IMR-90 (cell line): ENCODE measurements around the gene FNDC5. TPM values are rescaled to one million over a fixed set of nuclear protein-coding genes. Genes with fewer than 3 reads are reported as not detected.

Source experiments
- ATAC-seq: fragments of 200-7000 bp; cut with Tn5 transposase; 2 replicates; pipeline ENCODE4 v1.9.1; 2020; ENCODE audit warnings: low read depth, mild to moderate bottlenecking, moderate library complexity
- BruUV-seq: library from RNA; stranded (reverse); fragments of 400-500 nt; replicated peaks from 2 replicates; lab custom pipeline; 2021; lab: Mats Ljungman, UMichigan
- CTCF ChIA-PET: fragments of 300-600 bp; formaldehyde crosslinking; extraction: SDS; loops from one replicate; lab custom pipeline; 2021; ENCODE audit warnings: antibody characterized with exemption; lab: Yijun Ruan, JAX
- POLR2A ChIA-PET: fragments of 300-600 bp; sonication (Branson Sonifier 250); formaldehyde crosslinking; loops from one replicate; lab custom pipeline; 2022; ENCODE audit warnings: antibody characterized with exemption; ENCODE audit not compliant: unreplicated experiment; lab: Charles Lee
- DNase-seq: peaks from one replicate; pipeline ENCODE4 v3.0.0; 2013
- H2AFZ ChIP-seq: replicated peaks from 2 replicates; pipeline ENCODE3; 2013; ENCODE audit warnings: low read length, mild to moderate bottlenecking; ENCODE audit not compliant: poor library complexity
- H2AK5ac ChIP-seq: 2 replicates; pipeline ENCODE4 v1.6.1; 2013; ENCODE audit warnings: low read depth, low read length, inconsistent platforms
- H2AK9ac ChIP-seq: replicated peaks from 2 replicates; pipeline ENCODE3; 2013; ENCODE audit warnings: mild to moderate bottlenecking, low read depth, low read length, moderate library complexity; ENCODE audit not compliant: poor library complexity
- H2BK120ac ChIP-seq: 2 replicates; pipeline ENCODE4 v1.6.1; 2013; ENCODE audit warnings: low read depth, low read length, inconsistent platforms
- H2BK15ac ChIP-seq: 3 replicates; pipeline ENCODE4 v1.6.1; 2013; ENCODE audit warnings: low read depth, low read length, inconsistent platforms
- H2BK20ac ChIP-seq: 2 replicates; pipeline ENCODE4 v1.6.1; 2013; ENCODE audit warnings: low read depth, mild to moderate bottlenecking, inconsistent platforms, low read length, moderate library complexity
- H2BK5ac ChIP-seq: 2 replicates; pipeline ENCODE4 v1.6.1; 2013; ENCODE audit warnings: mild to moderate bottlenecking, low read depth, low read length, inconsistent platforms; ENCODE audit not compliant: poor library complexity, severe bottlenecking
- H3K14ac ChIP-seq: replicated peaks from 2 replicates; pipeline ENCODE4 v1.6.1; 2013; ENCODE audit warnings: low read depth, low read length, inconsistent platforms
- H3K18ac ChIP-seq: 2 replicates; pipeline ENCODE4 v1.6.1; 2013; ENCODE audit warnings: low read depth, low read length, control low read depth
- H3K23ac ChIP-seq: 2 replicates; pipeline ENCODE4 v1.6.1; 2013; ENCODE audit warnings: low read depth, low read length, inconsistent platforms
- H3K27ac ChIP-seq: 2 replicates; pipeline ENCODE4 v1.5.1; 2013; ENCODE audit warnings: mild to moderate bottlenecking, control low read depth, low read length; ENCODE audit not compliant: insufficient read depth
- H3K27me3 ChIP-seq: 2 replicates; pipeline ENCODE4 v1.6.1; 2013; ENCODE audit warnings: low read length; ENCODE audit not compliant: control insufficient read depth, insufficient read depth
- H3K36me3 ChIP-seq: 2 replicates; pipeline ENCODE4 v1.6.1; 2013; ENCODE audit warnings: low read length, mixed read lengths; ENCODE audit not compliant: control insufficient read depth, insufficient read depth
- H3K4ac ChIP-seq: 2 replicates; pipeline ENCODE4 v1.6.1; 2013; ENCODE audit warnings: low read depth, low read length, inconsistent platforms
- H3K4me1 ChIP-seq: 2 replicates; pipeline ENCODE4 v1.6.1; 2013; ENCODE audit warnings: low read length, mixed read lengths; ENCODE audit not compliant: control insufficient read depth, insufficient read depth
- H3K4me2 ChIP-seq: 2 replicates; pipeline ENCODE4 v1.6.1; 2013; ENCODE audit warnings: low read depth, mild to moderate bottlenecking, control low read depth, low read length, moderate library complexity
- H3K4me3 ChIP-seq: 2 replicates; pipeline ENCODE4 v1.5.1; 2013; ENCODE audit warnings: low read depth, mild to moderate bottlenecking, control low read depth, low read length, moderate library complexity; ENCODE audit not compliant: insufficient read depth
- H3K56ac ChIP-seq: 2 replicates; pipeline ENCODE4 v1.6.1; 2013; ENCODE audit warnings: low read length, inconsistent platforms; ENCODE audit not compliant: insufficient read depth; ENCODE audit errors: extremely low read depth
- H3K79me1 ChIP-seq, 2 experiments: 2 replicates each; pipeline ENCODE4 v1.6.1; 2013; ENCODE audit warnings: low read length in 2 of 2, inconsistent platforms in 1 of 2, low read depth in 1 of 2
- H3K9ac ChIP-seq: 2 replicates; pipeline ENCODE4 v1.6.1; 2013; ENCODE audit warnings: low read depth, low read length, control low read depth
- H3K9me1 ChIP-seq: 2 replicates; pipeline ENCODE4 v1.6.1; 2013; ENCODE audit warnings: low read length, inconsistent platforms; ENCODE audit not compliant: insufficient read depth
- H3K9me3 ChIP-seq: 2 replicates; pipeline ENCODE4 v1.6.1; 2013; ENCODE audit warnings: low read length; ENCODE audit not compliant: control insufficient read depth, insufficient read depth
- H4K20me1 ChIP-seq: 2 replicates; pipeline ENCODE4 v1.6.1; 2013; ENCODE audit warnings: low read length, inconsistent platforms; ENCODE audit not compliant: insufficient read depth
- H4K5ac ChIP-seq: 2 replicates; pipeline ENCODE4 v1.6.1; 2013; ENCODE audit warnings: mild to moderate bottlenecking, low read depth, low read length, control low read depth
- H4K8ac ChIP-seq, 2 experiments: 2 replicates each; pipeline ENCODE4 v1.6.1; 2013; ENCODE audit warnings: low read depth in 2 of 2, low read length in 2 of 2, control low read depth in 1 of 2, inconsistent platforms in 1 of 2
- H4K91ac ChIP-seq: 2 replicates; pipeline ENCODE4 v1.6.1; 2013; ENCODE audit warnings: low read depth, low read length, inconsistent platforms; ENCODE audit not compliant: insufficient read depth
- MXI1 ChIP-seq: IDR thresholded peaks from 2 replicates; pipeline ENCODE4 v1.6.1; 2012; ENCODE audit warnings: low read depth, mild to moderate bottlenecking, low read length, moderate library complexity, borderline replicate concordance
- POLR2A ChIP-seq: IDR thresholded peaks from 2 replicates; pipeline ENCODE4 v1.6.1; 2012; ENCODE audit warnings: mild to moderate bottlenecking, low read depth, low read length
- WGBS, 2 experiments: methylation state at CpG; one replicate each; pipeline versions ENCODE4 v1.1.5 to v1.1.7; 2013; ENCODE audit warnings: missing lambda C conversion rate in 2 of 2; ENCODE audit not compliant: insufficient read length in 1 of 2; ENCODE audit errors: extremely low coverage in 2 of 2; 5-methylcytosine and 5-hydroxymethylcytosine counted together
- dilution Hi-C: fragments of 300-500 bp; cut with HindIII; formaldehyde crosslinking; loops from one replicate; pipeline ENCODE4 v1.14.3; 2018; ENCODE audit warnings: low sequenced_read_pairs; ENCODE audit not compliant: unreplicated experiment
- in situ Hi-C: fragments of 300-500 bp; cut with MboI; formaldehyde crosslinking; loops from 3 replicates; pipeline ENCODE4 v1.14.3; 2019; ENCODE audit warnings: low sequenced_read_pairs, inconsistent platforms, mixed read lengths
- intact Hi-C: fragments of 100-400 bp; cut with micrococcal nuclease; formaldehyde crosslinking; loops from 2 replicates; pipeline ENCODE4 v1.10.0; 2022
- polyA plus RNA-seq, 3 experiments: library from polyadenylated mRNA; depleted of rRNA; stranded (reverse); fragments of >200 nt; gene quantifications; 2 replicates each; pipeline ENCODE4 v1.2.3, GENCODE V29; 2012; ENCODE audit warnings: low replicate concordance in 1 of 3
- total RNA-seq: library from RNA; depleted of rRNA; stranded (reverse); fragments of >200 nt; gene quantifications from 2 replicates; pipeline ENCODE4 v1.2.3, GENCODE V29; 2012

Gene FNDC5
- total and polyA plus RNA-seq, 2 of the 4 experiments (the other 2 are of a cell fraction): 1.2 to 1.6 TPM

GRCh38 chr1:32900956-32901822, 30.5 kb upstream of the FNDC5 start, which contains the start of gene TMEM54:
Gene TMEM54, minus strand, starts transcription at chr1:32901389. Its CDS starts 151 bp downstream, at chr1:32901238.
- Histone ChIP-seq H4K8ac (peak within 1 kb of the TSS; percentile 62 to 90; a peak in 3 of 4 replicates), H3K56ac (peak within 1 kb of the TSS; percentile 9; the same call in 1 of the 2 replicates), H2BK20ac (no peak within 1 kb of the TSS), H2BK15ac (no peak within 1 kb of the TSS), H2AK5ac (peak within 1 kb of the TSS; percentile 58), H3K27me3 (peaks cover 5% of the 10 kb centered on the region), H2AK9ac (peak within 1 kb of the TSS; percentile 80), H2AFZ (peak within 1 kb of the TSS; percentile 91), H2BK5ac (peak within 1 kb of the TSS; percentile 8), H4K91ac (peak within 1 kb of the TSS; percentile 66; the same call in 1 of the 2 replicates), H3K4me2 (peak within 1 kb of the TSS; percentile 86), H4K5ac (peak within 1 kb of the TSS; percentile 83), H2BK120ac (peak within 1 kb of the TSS; percentile 40; the same call in 1 of the 2 replicates), H3K27ac (peak within 1 kb of the TSS; percentile 2; the same call in 1 of the 2 replicates), H3K18ac (peak within 1 kb of the TSS; percentile 17; the same call in 1 of the 2 replicates), H3K4me1 (peaks cover 2% of the 10 kb centered on the region; the same call in 1 of the 2 replicates), H3K9ac (peak within 1 kb of the TSS; percentile 58), H4K20me1 (no peaks in the 10 kb centered on the region), H3K79me1 (peaks cover 0 to 9% of the 10 kb centered on the region in 2 experiments; a peak in 1 of 4 replicates), H3K14ac (peak within 1 kb of the TSS; percentile 94), H3K9me3 (no peaks in the 10 kb centered on the region), H3K23ac (peak within 1 kb of the TSS; percentile 72), H3K4me3 (peak within 1 kb of the TSS; percentile 68), H3K36me3 (0 out of 2 replicates have a peak, but pooled peaks cover 1% of the 10 kb centered on the region), H3K4ac (peak within 1 kb of the TSS; percentile 58), H3K9me1 (peaks cover 6% of the 10 kb centered on the region; the same call in 1 of the 2 replicates)
- DNase-seq (peak; percentile 15), ATAC-seq (peak; percentile 95)
- no peak for TF ChIP-seq POLR2A
- peak; percentile 46; the same call in 1 of the 2 replicates for TF ChIP-seq MXI1
- dilution Hi-C loops (no loop called here), intact Hi-C loops (no loop called here), in situ Hi-C loops (no loop called here)
- ChIA-PET CTCF (interaction anchor here (0.6 kb wide), 1 partner anchor 500 kb away, joined by 3 read pairs; no protein-coding TSS in a partner anchor), POLR2A (no interaction called here)
- 0% methylated on average over 29 of the region's 92 CpGs; no CpG with 5 or more reads in 1 of the 2 experiments for WGBS, 2 experiments
- no TSS peak for BruUV-seq
